Progenitor cell of endocrine pancreas (in vitro differentiated cells): ENCODE results near the gene PGLYRP1. TPM values are rescaled to one million over a fixed set of nuclear protein-coding genes. Genes with fewer than 3 reads are reported as not detected.
A peak's percentile ranks its signal among the peaks of the same experiment; 100 is the strongest.

Source experiments
- DNase-seq: peaks from one replicate; pipeline ENCODE4 v3.0.0; 2021; ENCODE audit warnings: low spot score; ENCODE audit not compliant: unreplicated experiment
- H3K27ac Mint-ChIP-seq: 2 replicates; pipeline ENCODE4 v1.8.0; 2021; ENCODE audit warnings: mild to moderate bottlenecking, moderate library complexity, mixed read lengths
- H3K27me3 Mint-ChIP-seq: 2 replicates; pipeline ENCODE4 v1.8.0; 2021; ENCODE audit warnings: mixed read lengths
- H3K36me3 Mint-ChIP-seq: 2 replicates; pipeline ENCODE4 v1.8.0; 2022; ENCODE audit warnings: mixed read lengths; ENCODE audit not compliant: insufficient read depth
- H3K4me1 Mint-ChIP-seq: 2 replicates; pipeline ENCODE4 v1.8.0; 2021; ENCODE audit warnings: low read depth, mixed read lengths
- H3K4me3 Mint-ChIP-seq: 2 replicates; pipeline ENCODE4 v1.8.0; 2021; ENCODE audit warnings: low read depth, mild to moderate bottlenecking, moderate library complexity, mixed read lengths
- H3K9me3 Mint-ChIP-seq: 2 replicates; pipeline ENCODE4 v1.8.0; 2021; ENCODE audit warnings: low read depth, mixed read lengths
- CTCF ChIP-seq: fragments of 200-600 bp; sonication (generic); IDR thresholded peaks from one replicate; pipeline ENCODE4 v1.5.0; 2021; ENCODE audit warnings: antibody characterized with exemption, mild to moderate bottlenecking; ENCODE audit not compliant: unreplicated experiment
- total RNA-seq: library from RNA; stranded (reverse); gene quantifications from 2 replicates; pipeline ENCODE4 v1.2.1, GENCODE V29; 2021

The PGLYRP1 gene
- total RNA-seq, 1 donor from 2014 or later = not detected

- H3K4me1 Mint-ChIP-seq = peaks cover 4% of the 10 kb centered on the region
- peaks cover 28% of the 10 kb centered on the region for H3K27me3 Mint-ChIP-seq
- no peak overlapping the region for H3K4me3 Mint-ChIP-seq
- no peaks in the 10 kb centered on the region for H3K36me3 Mint-ChIP-seq
- no peak for TF ChIP-seq CTCF
- H3K27ac Mint-ChIP-seq = no peak overlapping the region
- peaks cover 24% of the 10 kb centered on the region for H3K9me3 Mint-ChIP-seq
- DNase-seq = no peak
Measured at GRCh38 chr19:46056536-46056935, 33.7 kb upstream of the PGLYRP1 start.

- Mint-ChIP-seq H3K27me3 (peaks cover 47% of the 10 kb centered on the region), H3K36me3 (peaks cover 2% of the 10 kb centered on the region), H3K9me3 (peaks cover 18% of the 10 kb centered on the region), H3K4me1 (peaks cover 4% of the 10 kb centered on the region), H3K4me3 (no peak overlapping the region), H3K27ac (no peak overlapping the region)
- TF ChIP-seq CTCF = no peak
- DNase-seq = no peak
Measured at GRCh38 chr19:46052896-46053295, 30.0 kb upstream of the PGLYRP1 start.

GRCh38 chr19:46049597-46049996, 26.7 kb upstream of the PGLYRP1 start:
- no peak overlapping the region for H3K4me3 Mint-ChIP-seq
- H3K27me3 Mint-ChIP-seq = peaks cover 47% of the 10 kb centered on the region
- no peak overlapping the region for H3K27ac Mint-ChIP-seq
- H3K4me1 Mint-ChIP-seq = peaks cover 4% of the 10 kb centered on the region
- DNase-seq = no peak
- peaks cover 2% of the 10 kb centered on the region for H3K36me3 Mint-ChIP-seq
- peaks cover 39% of the 10 kb centered on the region for H3K9me3 Mint-ChIP-seq
- no peak for TF ChIP-seq CTCF

- Mint-ChIP-seq H3K4me1 (peaks cover 12% of the 10 kb centered on the region), H3K4me3 (no peak overlapping the region), H3K36me3 (peaks cover 20% of the 10 kb centered on the region), H3K27ac (no peak overlapping the region), H3K27me3 (peaks cover 19% of the 10 kb centered on the region), H3K9me3 (peaks cover 53% of the 10 kb centered on the region)
- no peak for TF ChIP-seq CTCF
- DNase-seq = no peak
Measured at GRCh38 chr19:46043519-46043918, 20.7 kb upstream of the PGLYRP1 start.

- H3K27me3 Mint-ChIP-seq = peaks cover 10% of the 10 kb centered on the region
Measured at GRCh38 chr19:46042252-46042883, 19.5 kb upstream of the PGLYRP1 start.

More at GRCh38 chr19:46042252-46042883, 19.5 kb upstream of the PGLYRP1 start:
- no peak overlapping the region for H3K4me3 Mint-ChIP-seq
- no peak for DNase-seq
- H3K27ac Mint-ChIP-seq = peak overlapping the region; percentile 2
- peaks cover 44% of the 10 kb centered on the region for H3K9me3 Mint-ChIP-seq
- TF ChIP-seq CTCF = no peak
- peaks cover 18% of the 10 kb centered on the region for H3K36me3 Mint-ChIP-seq
- peaks cover 12% of the 10 kb centered on the region for H3K4me1 Mint-ChIP-seq
